ENCODE data around the gene RPS21.

RPS21 gene

GRCh38 chr20:62354031-62354808, 32.7 kb upstream of the RPS21 start:
- no peak for DNase-seq (ENCODE audit: low read depth in 2 of 2)

GRCh38 chr20:62354811-62355341, 32.0 kb upstream of the RPS21 start:
- DNase-seq (ENCODE audit: low read depth in 2 of 2): no peak

- no peak for DNase-seq (ENCODE audit: low read depth in 2 of 2)
Observed at GRCh38 chr20:62355516-62355877, 31.4 kb upstream of the RPS21 start.

- no peak for DNase-seq (ENCODE audit: low read depth in 2 of 2)
Observed at GRCh38 chr20:62355878-62356588, 30.9 kb upstream of the RPS21 start.

- no peak for DNase-seq (ENCODE audit: low read depth in 2 of 2)
Observed at GRCh38 chr20:62356589-62357186, 30.2 kb upstream of the RPS21 start.

GRCh38 chr20:62357187-62357667, 29.7 kb upstream of the RPS21 start:
- DNase-seq (ENCODE audit: low read depth in 2 of 2): no peak

GRCh38 chr20:62357681-62358080, 29.2 kb upstream of the RPS21 start:
- DNase-seq (ENCODE audit: low read depth in 2 of 2): no peak

- DNase-seq (ENCODE audit: low read depth in 2 of 2): no peak
Observed at GRCh38 chr20:62358171-62359042, 28.5 kb upstream of the RPS21 start.

- DNase-seq (ENCODE audit: low read depth in 2 of 2): no peak
Observed at GRCh38 chr20:62359043-62359490, 27.8 kb upstream of the RPS21 start.

GRCh38 chr20:62359491-62360121, 27.3 kb upstream of the RPS21 start:
- no peak for DNase-seq (ENCODE audit: low read depth in 2 of 2)

GRCh38 chr20:62360854-62361798, 25.8 kb upstream of the RPS21 start:
- no peak for DNase-seq (ENCODE audit: low read depth in 2 of 2)

- DNase-seq (ENCODE audit: low read depth in 2 of 2): no peak
Observed at GRCh38 chr20:62361799-62362589, 24.9 kb upstream of the RPS21 start.

- DNase-seq (ENCODE audit: low read depth in 2 of 2): no peak
Observed at GRCh38 chr20:62362590-62362940, 24.3 kb upstream of the RPS21 start.

GRCh38 chr20:62362991-62363919, 23.6 kb upstream of the RPS21 start:
- no peak for DNase-seq (ENCODE audit: low read depth in 2 of 2)

- no peak for DNase-seq (ENCODE audit: low read depth in 2 of 2)
Observed at GRCh38 chr20:62363920-62364851, 22.7 kb upstream of the RPS21 start.

- DNase-seq (ENCODE audit: low read depth in 2 of 2): no peak
Observed at GRCh38 chr20:62364911-62365736, 21.8 kb upstream of the RPS21 start.

Measured in stimulated activated CD4-positive, alpha-beta T cell treated with anti-CD3 and anti-CD28 coated beads, Interleukin-12 subunit alpha, Interleukin-12 subunit beta, amount 100 ng/mL, for 24 hours (primary cell).